Stimulated activated memory B cell treated with anti-CD40 and anti-IgM and Interleukin-4, amounts not matched to agents 10 μg/mL and 1 μg/mL and 100 μg/mL, for 72 hours (primary cell): ENCODE data around the gene KCNG1.

Experiments used
- ATAC-seq: fragments of 150-1000 bp; cut with Tn5 transposase; 2 replicates; pipeline ENCODE4 v1.10.0; 2021
- H3K27ac Mint-ChIP-seq: one replicate; pipeline ENCODE4 v1.8.0; 2022; ENCODE audit warnings: mild to moderate bottlenecking, mixed read lengths
- H3K27me3 Mint-ChIP-seq: one replicate; pipeline ENCODE4 v1.8.0; 2022; ENCODE audit warnings: mixed read lengths
- H3K36me3 Mint-ChIP-seq: one replicate; pipeline ENCODE4 v1.8.0; 2022; ENCODE audit warnings: mixed read lengths
- H3K4me1 Mint-ChIP-seq: one replicate; pipeline ENCODE4 v1.8.0; 2022; ENCODE audit warnings: mixed read lengths
- H3K4me3 Mint-ChIP-seq: one replicate; pipeline ENCODE4 v1.8.0; 2022; ENCODE audit warnings: mild to moderate bottlenecking, moderate library complexity, mixed read lengths
- H3K9me3 Mint-ChIP-seq: one replicate; pipeline ENCODE4 v1.8.0; 2022; ENCODE audit warnings: mixed read lengths

Gene KCNG1

GRCh38 chr20:51023617-51024155, 779 bp upstream of the KCNG1 start:
- Mint-ChIP-seq H3K4me3 (peak overlapping the region; percentile 67), H3K27me3 (peaks cover 79% of the 10 kb centered on the region), H3K27ac (no peak overlapping the region), H3K4me1 (peaks cover 8% of the 10 kb centered on the region), H3K36me3 (no peaks in the 10 kb centered on the region), H3K9me3 (no peaks in the 10 kb centered on the region)
- no peak for ATAC-seq

GRCh38 chr20:51022227-51022802, 592 bp downstream of the KCNG1 start:
- Mint-ChIP-seq H3K4me1 (peaks cover 8% of the 10 kb centered on the region), H3K9me3 (no peaks in the 10 kb centered on the region), H3K27ac (no peak overlapping the region), H3K27me3 (peaks cover 71% of the 10 kb centered on the region), H3K4me3 (peak overlapping the region; percentile 27), H3K36me3 (no peaks in the 10 kb centered on the region)
- ATAC-seq = no peak

GRCh38 chr20:51021067-51022025, 1.6 kb downstream of the KCNG1 start:
- ATAC-seq = no peak
- H3K9me3 Mint-ChIP-seq = no peaks in the 10 kb centered on the region
- H3K27ac Mint-ChIP-seq = no peak overlapping the region
- H3K4me3 Mint-ChIP-seq = no peak overlapping the region
- peaks cover 8% of the 10 kb centered on the region for H3K4me1 Mint-ChIP-seq
- peaks cover 67% of the 10 kb centered on the region for H3K27me3 Mint-ChIP-seq
- no peaks in the 10 kb centered on the region for H3K36me3 Mint-ChIP-seq

GRCh38 chr20:51020657-51021056, 2.2 kb downstream of the KCNG1 start:
- Mint-ChIP-seq H3K4me3 (no peak overlapping the region), H3K27me3 (peaks cover 65% of the 10 kb centered on the region), H3K27ac (no peak overlapping the region), H3K9me3 (no peaks in the 10 kb centered on the region), H3K4me1 (peaks cover 8% of the 10 kb centered on the region), H3K36me3 (no peaks in the 10 kb centered on the region)
- ATAC-seq = no peak

GRCh38 chr20:51019656-51020592, 3.0 kb downstream of the KCNG1 start:
- Mint-ChIP-seq H3K27me3 (peaks cover 65% of the 10 kb centered on the region), H3K4me3 (no peak overlapping the region), H3K9me3 (no peaks in the 10 kb centered on the region), H3K27ac (no peak overlapping the region), H3K4me1 (peaks cover 8% of the 10 kb centered on the region), H3K36me3 (no peaks in the 10 kb centered on the region)
- ATAC-seq = no peak

- peaks cover 54% of the 10 kb centered on the region for H3K27me3 Mint-ChIP-seq
- H3K27ac Mint-ChIP-seq = no peak overlapping the region
- H3K4me3 Mint-ChIP-seq = no peak overlapping the region
- no peak for ATAC-seq
- H3K36me3 Mint-ChIP-seq = no peaks in the 10 kb centered on the region
- no peaks in the 10 kb centered on the region for H3K4me1 Mint-ChIP-seq
- H3K9me3 Mint-ChIP-seq = no peaks in the 10 kb centered on the region
Measured at GRCh38 chr20:51017251-51017650, 5.7 kb downstream of the KCNG1 start.

- H3K27me3 Mint-ChIP-seq = peaks cover 46% of the 10 kb centered on the region
- H3K9me3 Mint-ChIP-seq = no peaks in the 10 kb centered on the region
- no peaks in the 10 kb centered on the region for H3K36me3 Mint-ChIP-seq
- no peak overlapping the region for H3K4me3 Mint-ChIP-seq
- no peak overlapping the region for H3K27ac Mint-ChIP-seq
- H3K4me1 Mint-ChIP-seq = no peaks in the 10 kb centered on the region
- no peak for ATAC-seq
Measured at GRCh38 chr20:51016521-51016920, 6.4 kb downstream of the KCNG1 start.

GRCh38 chr20:51014797-51015722, 7.8 kb downstream of the KCNG1 start:
- Mint-ChIP-seq H3K4me1 (no peaks in the 10 kb centered on the region), H3K9me3 (no peaks in the 10 kb centered on the region), H3K27me3 (peaks cover 36% of the 10 kb centered on the region), H3K36me3 (no peaks in the 10 kb centered on the region), H3K4me3 (no peak overlapping the region), H3K27ac (no peak overlapping the region)
- no peak for ATAC-seq

GRCh38 chr20:51013577-51014330, 9.2 kb downstream of the KCNG1 start:
- peaks cover 28% of the 10 kb centered on the region for H3K27me3 Mint-ChIP-seq
- no peak overlapping the region for H3K4me3 Mint-ChIP-seq
- H3K4me1 Mint-ChIP-seq = no peaks in the 10 kb centered on the region
- H3K9me3 Mint-ChIP-seq = no peaks in the 10 kb centered on the region
- H3K36me3 Mint-ChIP-seq = no peaks in the 10 kb centered on the region
- H3K27ac Mint-ChIP-seq = no peak overlapping the region
- ATAC-seq = no peak

GRCh38 chr20:51012357-51012756, 10.6 kb downstream of the KCNG1 start:
- H3K4me1 Mint-ChIP-seq = no peaks in the 10 kb centered on the region
- H3K27me3 Mint-ChIP-seq = peaks cover 22% of the 10 kb centered on the region
- H3K9me3 Mint-ChIP-seq = no peaks in the 10 kb centered on the region
- ATAC-seq = no peak
- no peak overlapping the region for H3K27ac Mint-ChIP-seq
- no peak overlapping the region for H3K4me3 Mint-ChIP-seq
- H3K36me3 Mint-ChIP-seq = no peaks in the 10 kb centered on the region

GRCh38 chr20:51011479-51011878, 11.4 kb downstream of the KCNG1 start:
- Mint-ChIP-seq H3K36me3 (no peaks in the 10 kb centered on the region), H3K9me3 (no peaks in the 10 kb centered on the region), H3K4me3 (no peak overlapping the region), H3K4me1 (no peaks in the 10 kb centered on the region), H3K27me3 (peaks cover 22% of the 10 kb centered on the region), H3K27ac (no peak overlapping the region)
- no peak for ATAC-seq

GRCh38 chr20:51010932-51011331, 12.0 kb downstream of the KCNG1 start:
- H3K9me3 Mint-ChIP-seq = no peaks in the 10 kb centered on the region
- ATAC-seq = no peak

GRCh38 chr20:51010043-51010365, 12.9 kb downstream of the KCNG1 start:
- Mint-ChIP-seq H3K4me1 (no peaks in the 10 kb centered on the region), H3K27ac (no peak overlapping the region)

More at GRCh38 chr20:51010932-51011331, 12.0 kb downstream of the KCNG1 start:
- Mint-ChIP-seq H3K4me3 (no peak overlapping the region), H3K4me1 (no peaks in the 10 kb centered on the region), H3K27ac (no peak overlapping the region), H3K27me3 (peaks cover 22% of the 10 kb centered on the region), H3K36me3 (no peaks in the 10 kb centered on the region)

More at GRCh38 chr20:51010043-51010365, 12.9 kb downstream of the KCNG1 start:
- H3K9me3 Mint-ChIP-seq = no peaks in the 10 kb centered on the region
- H3K27me3 Mint-ChIP-seq = peaks cover 22% of the 10 kb centered on the region
- no peak for ATAC-seq
- no peaks in the 10 kb centered on the region for H3K36me3 Mint-ChIP-seq
- no peak overlapping the region for H3K4me3 Mint-ChIP-seq
